HepG2 (cell line): ENCODE data around the gene PREX1. TPM values are rescaled to one million over a fixed set of nuclear protein-coding genes. Genes with fewer than 3 reads are reported as not detected.

Experiments
- ATAC-seq: fragments of 200-7000 bp; cut with Tn5 transposase; 3 replicates; pipeline ENCODE4 v1.9.1; 2020; ENCODE audit warnings: mild to moderate bottlenecking, moderate library complexity
- BruUV-seq: library from RNA; stranded (reverse); fragments of 400-500 nt; replicated peaks from 2 replicates; lab custom pipeline; 2021; lab: Mats Ljungman, UMichigan
- CTCF ChIA-PET: fragments of 300-600 bp; formaldehyde crosslinking; extraction: SDS; loops from one replicate; lab custom pipeline; 2021; ENCODE audit warnings: low total read pairs, inconsistent platforms, low intra/inter-chr PET ratio; lab: Yijun Ruan, JAX
- POLR2A ChIA-PET: fragments of 350-600 bp; sonication (Branson Sonifier 250); formaldehyde crosslinking; loops from one replicate; lab custom pipeline; 2020; ENCODE audit warnings: antibody characterized with exemption, inconsistent platforms; lab: Yijun Ruan, JAX
- DNase-seq: peaks from one replicate; pipeline ENCODE4 v3.0.0-alpha.2; 2015; ENCODE audit warnings: low spot score
- FAIRE-seq: peaks from 3 replicates; lab custom pipeline; 2011; peaks lifted over from hg19 to GRCh38; lab: Jason Lieb, UNC
- H2AFZ ChIP-seq: one replicate; pipeline ENCODE4 v1.6.1; 2011; ENCODE audit warnings: low read length, inconsistent platforms
- H3K27ac ChIP-seq: fragments of 300-600 bp; 3 replicates; pipeline ENCODE4 v1.8.0; 2011; ENCODE audit warnings: mixed run types, mild to moderate bottlenecking, mixed read lengths, low read length, inconsistent platforms; ENCODE audit not compliant: insufficient read depth; ENCODE audit errors: extremely low read length
- H3K27me3 ChIP-seq, 2 experiments: fragments of 200-600 bp in 1 of 2; 2 replicates in 1 of 2; 3 replicates in 1 of 2; pipeline versions ENCODE4 v1.6.0 to v1.8.0; 2011; ENCODE audit warnings: low read length in 2 of 2, mild to moderate bottlenecking in 2 of 2, moderate library complexity in 2 of 2, inconsistent platforms in 1 of 2; ENCODE audit not compliant: insufficient read depth in 2 of 2, control insufficient read depth in 1 of 2
- H3K36me3 ChIP-seq, 2 experiments: fragments of 200-600 bp in 1 of 2; replicated peaks in 1 of 2; 2 replicates in 1 of 2; 3 replicates in 1 of 2; pipeline versions ENCODE4 v1.5.1 to v1.8.0; 2011; ENCODE audit warnings: low read length in 2 of 2, inconsistent platforms in 1 of 2; ENCODE audit not compliant: insufficient read depth in 2 of 2, control insufficient read depth in 1 of 2
- H3K4me1 ChIP-seq: 2 replicates; pipeline ENCODE4 v1.5.1; 2012; ENCODE audit warnings: low read length, inconsistent platforms; ENCODE audit not compliant: insufficient read depth
- H3K4me2 ChIP-seq: 2 replicates; pipeline ENCODE4 v1.6.0; 2011; ENCODE audit warnings: low read depth, low read length, inconsistent platforms
- H3K4me3 ChIP-seq, 3 experiments: fragments of 200-600 bp in 1 of 3; sonication (generic), shearing (Covaris generic) in 1 of 3; replicated peaks in 1 of 3; 2 replicates each; pipeline ENCODE4 v1.5.1; 2011 to 2016; ENCODE audit warnings: low read length in 3 of 3, inconsistent platforms in 2 of 3, low read depth in 2 of 3, mild to moderate bottlenecking in 2 of 3, control low read depth in 1 of 3, mixed read lengths in 1 of 3; ENCODE audit not compliant: insufficient read depth in 1 of 3
- H3K79me2 ChIP-seq: one replicate; pipeline ENCODE4 v1.6.1; 2011; ENCODE audit warnings: low read length, inconsistent platforms; ENCODE audit not compliant: insufficient read depth
- H3K9ac ChIP-seq: 2 replicates; pipeline ENCODE4 v1.6.0; 2011; ENCODE audit warnings: mild to moderate bottlenecking, low read depth, low read length, inconsistent platforms; ENCODE audit not compliant: insufficient read depth
- H3K9me3 ChIP-seq: 2 replicates; pipeline ENCODE4 v1.5.1; 2012; ENCODE audit warnings: mild to moderate bottlenecking, low read length
- H4K20me1 ChIP-seq: 2 replicates; pipeline ENCODE4 v1.6.0; 2011; ENCODE audit warnings: inconsistent platforms, mild to moderate bottlenecking, low read length, moderate library complexity; ENCODE audit not compliant: insufficient read depth
- FOXK1 ChIP-seq: sonication (generic); formaldehyde crosslinking; IDR thresholded peaks from 2 replicates; pipeline ENCODE4 v1.4.0; 2020; ENCODE audit warnings: low read depth, missing genetic modification reagents, borderline replicate concordance
- KDM5A ChIP-seq: fragments of 200-600 bp; sonication (generic); IDR thresholded peaks from 2 replicates; pipeline ENCODE4 v1.7.0; 2018; ENCODE audit warnings: antibody characterized with exemption, mild to moderate bottlenecking, low read length, borderline replicate concordance
- PREB ChIP-seq: sonication (generic); formaldehyde crosslinking; IDR thresholded peaks from 2 replicates; pipeline ENCODE4 v1.4.0; 2020; ENCODE audit warnings: missing genetic modification reagents
- RAD21 ChIP-seq: fragments of 450-650 bp; formaldehyde crosslinking; IDR thresholded peaks from 2 replicates; pipeline ENCODE4 v1.5.0; 2020; ENCODE audit warnings: mild to moderate bottlenecking
- RBFOX2 ChIP-seq: fragments of 200-400 bp; formaldehyde crosslinking; IDR thresholded peaks from 2 replicates; pipeline ENCODE4 v1.6.1; 2017; ENCODE audit warnings: low read depth, mild to moderate bottlenecking, low read length
- TFAP4 ChIP-seq: sonication (generic); IDR thresholded peaks from 2 replicates; pipeline ENCODE4 v1.6.1; 2016; ENCODE audit warnings: low read depth, borderline replicate concordance
- ZNF251 ChIP-seq: sonication (generic); formaldehyde crosslinking; IDR thresholded peaks from 2 replicates; pipeline ENCODE4 v1.9.0; 2021; ENCODE audit warnings: mild to moderate bottlenecking, missing genetic modification reagents
- ZNF646 ChIP-seq: sonication (generic); formaldehyde crosslinking; IDR thresholded peaks from 2 replicates; pipeline ENCODE4 v1.9.0; 2021; ENCODE audit warnings: mild to moderate bottlenecking, missing genetic modification reagents
- WGBS: methylation state at CpG from one replicate; pipeline ENCODE4 v1.1.6; 2017; ENCODE audit warnings: low lambda C conversion rate; 5-methylcytosine and 5-hydroxymethylcytosine counted together
- in situ Hi-C: cut with HindIII; loops from 2 replicates; pipeline ENCODE4 v1.10.0; 2017; ENCODE audit warnings: low pct_unique_long_range_greater_than_20kb; ENCODE audit not compliant: extremely low pct_ligation_motif_present
- intact Hi-C: fragments of 100-400 bp; cut with micrococcal nuclease; formaldehyde crosslinking; loops from one replicate; pipeline ENCODE4 v1.10.0; 2022; ENCODE audit not compliant: unreplicated experiment
- polyA plus RNA-seq, 8 experiments: library from polyadenylated mRNA; depleted of rRNA in 3 of 8; stranded (reverse) in 7 of 8; unstranded in 1 of 8; fragments of >200 nt; fragmentation: Illumina TruSeq in 4 of 8; extraction: Trizol in 4 of 8; gene quantifications; 2 replicates each; pipeline versions ENCODE4 v1.2.1 to v1.2.3, GENCODE V29; 2011 to 2016; ENCODE audit warnings: low read depth in 4 of 8, missing spikeins in 1 of 8, mixed read lengths in 1 of 8; ENCODE audit not compliant: insufficient read depth in 1 of 8
- total RNA-seq, 5 experiments: library from RNA; depleted of rRNA; stranded (reverse); fragments of >200 nt; fragmentation: Illumina TruSeq; extraction: Trizol; gene quantifications; 2 replicates each; pipeline ENCODE4 v1.2.3, GENCODE V29; 2016; ENCODE audit warnings: low read depth in 1 of 5

Gene PREX1
- total and polyA plus RNA-seq, 2 of the 13 experiments (the other 11 are each of a cell fraction or from before 2014, with no cell fraction given), result 0.02 to 0.04 TPM

- TF ChIP-seq RBFOX2, result no peak
These were observed 232.1 kb downstream of the PREX1 start (continued) for GRCh38 chr20:48595495-48596333.

GRCh38 chr20:48594533-48594932 lies 233.3 kb downstream of the PREX1 start:
- H3K4me3 ChIP-seq, result no peak overlapping the region
- H3K27me3 ChIP-seq, result peaks cover 0 to 6% of the 10 kb centered on the region in 2 experiments; a peak in 1 of 5 replicates
- no peaks in the 10 kb centered on the region for H4K20me1 ChIP-seq
- no peak overlapping the region for H2AFZ ChIP-seq
- H3K36me3 ChIP-seq, result no peaks in the 10 kb centered on the region
- H3K9me3 ChIP-seq, result no peaks in the 10 kb centered on the region
- in situ Hi-C loops, result no loop called here
- DNase-seq, result no peak
- BruUV-seq, result no TSS peak
- intact Hi-C loops, result no loop called here
- no peak overlapping the region for H3K9ac ChIP-seq
- no peaks in the 10 kb centered on the region for H3K79me2 ChIP-seq
- no peak overlapping the region for H3K27ac ChIP-seq
- no peak for ATAC-seq
- peaks cover 16% of the 10 kb centered on the region for H3K4me1 ChIP-seq
- ChIA-PET CTCF (no interaction called here), POLR2A (no interaction called here)
- WGBS, result 25% methylated on average over 3 of the region's 3 CpGs
- H3K4me2 ChIP-seq, result no peak overlapping the region
- TF ChIP-seq KDM5A (no peak), PREB (no peak), ZNF251 (CRISPR knock-in tag) (no peak), FOXK1 (CRISPR knock-in tag) (no peak), TFAP4 (no peak), ZNF646 (no peak), RAD21 (CRISPR knock-in tag) (no peak)
- no peak for FAIRE-seq
